HEK293 (cell line): ENCODE results near the gene SCN4A.

Experiments used
- HOXD13 ChIP-seq: sonication (generic); formaldehyde crosslinking; IDR thresholded peaks from 2 replicates; pipeline ENCODE4 v1.8.0; 2022; ENCODE audit warnings: missing genetic modification reagents, borderline replicate concordance
- ZNF133 ChIP-seq: fragments of 450-650 bp; formaldehyde crosslinking; IDR thresholded peaks from 2 replicates; pipeline ENCODE4 v1.5.1; 2016; ENCODE audit warnings: missing biosample characterization, missing genetic modification characterization
- ZNF146 ChIP-seq: fragments of 450-650 bp; formaldehyde crosslinking; IDR thresholded peaks from 2 replicates; pipeline ENCODE4 v1.5.1; 2016; ENCODE audit warnings: missing biosample characterization, missing genetic modification characterization
- ZNF416 ChIP-seq: fragments of 450-650 bp; formaldehyde crosslinking; IDR thresholded peaks from 2 replicates; pipeline ENCODE4 v1.5.1; 2016; ENCODE audit warnings: missing biosample characterization, missing genetic modification characterization
- ZNF433 ChIP-seq: fragments of 450-650 bp; formaldehyde crosslinking; IDR thresholded peaks from 2 replicates; pipeline ENCODE4 v1.5.1; 2016; ENCODE audit warnings: missing biosample characterization, missing genetic modification characterization, low read depth
- ZNF670 ChIP-seq: fragments of 450-650 bp; formaldehyde crosslinking; IDR thresholded peaks from 2 replicates; pipeline ENCODE4 v1.5.1; 2016; ENCODE audit warnings: missing biosample characterization, missing genetic modification characterization, low read depth
- TF ChIP-seq, protein P1 (sequence below): fragments of 450-650 bp; formaldehyde crosslinking; IDR thresholded peaks from 2 replicates; pipeline ENCODE4 v1.5.1; 2016; ENCODE audit warnings: missing biosample characterization, missing genetic modification characterization, borderline replicate concordance
- TF ChIP-seq, protein P2 (sequence below): fragments of 450-650 bp; formaldehyde crosslinking; IDR thresholded peaks from 2 replicates; pipeline ENCODE4 v1.5.1; 2016; ENCODE audit warnings: missing biosample characterization, missing genetic modification characterization
- TF ChIP-seq, protein P3 (sequence below): fragments of 450-650 bp; formaldehyde crosslinking; IDR thresholded peaks from 2 replicates; pipeline ENCODE4 v1.5.1; 2016; ENCODE audit warnings: missing biosample characterization, missing genetic modification characterization, low read depth
- TF ChIP-seq, protein P4 (sequence below): fragments of 450-650 bp; formaldehyde crosslinking; optimal IDR thresholded peaks from 2 replicates; pipeline ENCODE3; 2016; ENCODE audit warnings: missing biosample characterization, mild to moderate bottlenecking, missing genetic modification characterization

DNA sequence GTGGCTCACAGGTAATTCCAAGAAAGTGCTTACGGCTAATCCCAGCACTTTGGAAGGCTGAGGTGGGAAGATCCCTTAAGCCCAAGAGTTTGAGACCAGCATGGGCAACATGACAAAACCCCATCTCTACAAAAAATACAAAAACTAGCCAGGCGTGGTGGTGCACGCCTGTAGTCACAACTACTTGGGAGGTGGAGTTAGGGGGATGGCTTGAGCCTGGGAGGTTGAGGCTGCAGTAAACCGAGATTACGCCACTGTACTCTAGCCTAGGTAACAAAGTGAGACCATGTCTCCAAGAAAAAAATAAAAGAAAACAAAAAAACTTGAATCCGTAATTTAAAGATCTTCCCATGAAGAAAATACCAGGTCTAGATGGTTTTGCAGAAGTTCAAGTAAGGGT lies 42.7 kb upstream of the SCN4A start:
- TF ChIP-seq ZNF416 (tag by site-specific recombination) (no peak), ZNF146 (no peak), HOXD13 (no peak), ZNF433 (tag by site-specific recombination) (no peak), ZNF670 (no peak), ZNF133 (tag by site-specific recombination) (no peak)
- TF ChIP-seq, protein P1, sequence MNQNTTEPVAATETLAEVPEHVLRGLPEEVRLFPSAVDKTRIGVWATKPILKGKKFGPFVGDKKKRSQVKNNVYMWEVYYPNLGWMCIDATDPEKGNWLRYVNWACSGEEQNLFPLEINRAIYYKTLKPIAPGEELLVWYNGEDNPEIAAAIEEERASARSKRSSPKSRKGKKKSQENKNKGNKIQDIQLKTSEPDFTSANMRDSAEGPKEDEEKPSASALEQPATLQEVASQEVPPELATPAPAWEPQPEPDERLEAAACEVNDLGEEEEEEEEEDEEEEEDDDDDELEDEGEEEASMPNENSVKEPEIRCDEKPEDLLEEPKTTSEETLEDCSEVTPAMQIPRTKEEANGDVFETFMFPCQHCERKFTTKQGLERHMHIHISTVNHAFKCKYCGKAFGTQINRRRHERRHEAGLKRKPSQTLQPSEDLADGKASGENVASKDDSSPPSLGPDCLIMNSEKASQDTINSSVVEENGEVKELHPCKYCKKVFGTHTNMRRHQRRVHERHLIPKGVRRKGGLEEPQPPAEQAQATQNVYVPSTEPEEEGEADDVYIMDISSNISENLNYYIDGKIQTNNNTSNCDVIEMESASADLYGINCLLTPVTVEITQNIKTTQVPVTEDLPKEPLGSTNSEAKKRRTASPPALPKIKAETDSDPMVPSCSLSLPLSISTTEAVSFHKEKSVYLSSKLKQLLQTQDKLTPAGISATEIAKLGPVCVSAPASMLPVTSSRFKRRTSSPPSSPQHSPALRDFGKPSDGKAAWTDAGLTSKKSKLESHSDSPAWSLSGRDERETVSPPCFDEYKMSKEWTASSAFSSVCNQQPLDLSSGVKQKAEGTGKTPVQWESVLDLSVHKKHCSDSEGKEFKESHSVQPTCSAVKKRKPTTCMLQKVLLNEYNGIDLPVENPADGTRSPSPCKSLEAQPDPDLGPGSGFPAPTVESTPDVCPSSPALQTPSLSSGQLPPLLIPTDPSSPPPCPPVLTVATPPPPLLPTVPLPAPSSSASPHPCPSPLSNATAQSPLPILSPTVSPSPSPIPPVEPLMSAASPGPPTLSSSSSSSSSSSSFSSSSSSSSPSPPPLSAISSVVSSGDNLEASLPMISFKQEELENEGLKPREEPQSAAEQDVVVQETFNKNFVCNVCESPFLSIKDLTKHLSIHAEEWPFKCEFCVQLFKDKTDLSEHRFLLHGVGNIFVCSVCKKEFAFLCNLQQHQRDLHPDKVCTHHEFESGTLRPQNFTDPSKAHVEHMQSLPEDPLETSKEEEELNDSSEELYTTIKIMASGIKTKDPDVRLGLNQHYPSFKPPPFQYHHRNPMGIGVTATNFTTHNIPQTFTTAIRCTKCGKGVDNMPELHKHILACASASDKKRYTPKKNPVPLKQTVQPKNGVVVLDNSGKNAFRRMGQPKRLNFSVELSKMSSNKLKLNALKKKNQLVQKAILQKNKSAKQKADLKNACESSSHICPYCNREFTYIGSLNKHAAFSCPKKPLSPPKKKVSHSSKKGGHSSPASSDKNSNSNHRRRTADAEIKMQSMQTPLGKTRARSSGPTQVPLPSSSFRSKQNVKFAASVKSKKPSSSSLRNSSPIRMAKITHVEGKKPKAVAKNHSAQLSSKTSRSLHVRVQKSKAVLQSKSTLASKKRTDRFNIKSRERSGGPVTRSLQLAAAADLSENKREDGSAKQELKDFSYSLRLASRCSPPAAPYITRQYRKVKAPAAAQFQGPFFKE (tag by site-specific recombination), result no peak
- TF ChIP-seq, protein P2, sequence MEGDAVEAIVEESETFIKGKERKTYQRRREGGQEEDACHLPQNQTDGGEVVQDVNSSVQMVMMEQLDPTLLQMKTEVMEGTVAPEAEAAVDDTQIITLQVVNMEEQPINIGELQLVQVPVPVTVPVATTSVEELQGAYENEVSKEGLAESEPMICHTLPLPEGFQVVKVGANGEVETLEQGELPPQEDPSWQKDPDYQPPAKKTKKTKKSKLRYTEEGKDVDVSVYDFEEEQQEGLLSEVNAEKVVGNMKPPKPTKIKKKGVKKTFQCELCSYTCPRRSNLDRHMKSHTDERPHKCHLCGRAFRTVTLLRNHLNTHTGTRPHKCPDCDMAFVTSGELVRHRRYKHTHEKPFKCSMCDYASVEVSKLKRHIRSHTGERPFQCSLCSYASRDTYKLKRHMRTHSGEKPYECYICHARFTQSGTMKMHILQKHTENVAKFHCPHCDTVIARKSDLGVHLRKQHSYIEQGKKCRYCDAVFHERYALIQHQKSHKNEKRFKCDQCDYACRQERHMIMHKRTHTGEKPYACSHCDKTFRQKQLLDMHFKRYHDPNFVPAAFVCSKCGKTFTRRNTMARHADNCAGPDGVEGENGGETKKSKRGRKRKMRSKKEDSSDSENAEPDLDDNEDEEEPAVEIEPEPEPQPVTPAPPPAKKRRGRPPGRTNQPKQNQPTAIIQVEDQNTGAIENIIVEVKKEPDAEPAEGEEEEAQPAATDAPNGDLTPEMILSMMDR, result no peak
- TF ChIP-seq, protein P3, sequence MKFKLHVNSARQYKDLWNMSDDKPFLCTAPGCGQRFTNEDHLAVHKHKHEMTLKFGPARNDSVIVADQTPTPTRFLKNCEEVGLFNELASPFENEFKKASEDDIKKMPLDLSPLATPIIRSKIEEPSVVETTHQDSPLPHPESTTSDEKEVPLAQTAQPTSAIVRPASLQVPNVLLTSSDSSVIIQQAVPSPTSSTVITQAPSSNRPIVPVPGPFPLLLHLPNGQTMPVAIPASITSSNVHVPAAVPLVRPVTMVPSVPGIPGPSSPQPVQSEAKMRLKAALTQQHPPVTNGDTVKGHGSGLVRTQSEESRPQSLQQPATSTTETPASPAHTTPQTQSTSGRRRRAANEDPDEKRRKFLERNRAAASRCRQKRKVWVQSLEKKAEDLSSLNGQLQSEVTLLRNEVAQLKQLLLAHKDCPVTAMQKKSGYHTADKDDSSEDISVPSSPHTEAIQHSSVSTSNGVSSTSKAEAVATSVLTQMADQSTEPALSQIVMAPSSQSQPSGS (tag by site-specific recombination), result no peak
- TF ChIP-seq, protein P4, sequence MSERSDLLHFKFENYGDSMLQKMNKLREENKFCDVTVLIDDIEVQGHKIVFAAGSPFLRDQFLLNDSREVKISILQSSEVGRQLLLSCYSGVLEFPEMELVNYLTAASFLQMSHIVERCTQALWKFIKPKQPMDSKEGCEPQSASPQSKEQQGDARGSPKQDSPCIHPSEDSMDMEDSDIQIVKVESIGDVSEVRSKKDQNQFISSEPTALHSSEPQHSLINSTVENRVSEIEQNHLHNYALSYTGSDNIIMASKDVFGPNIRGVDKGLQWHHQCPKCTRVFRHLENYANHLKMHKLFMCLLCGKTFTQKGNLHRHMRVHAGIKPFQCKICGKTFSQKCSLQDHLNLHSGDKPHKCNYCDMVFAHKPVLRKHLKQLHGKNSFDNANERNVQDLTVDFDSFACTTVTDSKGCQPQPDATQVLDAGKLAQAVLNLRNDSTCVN (tag by site-specific recombination), result no peak
